Astrocyte (in vitro differentiated cells and primary cell): ENCODE measurements around the gene CYTH3. TPM values are rescaled to one million over a fixed set of nuclear protein-coding genes. Genes with fewer than 3 reads are reported as not detected.

Experiments used
- DNase-seq: peaks from one replicate; pipeline ENCODE4 v3.0.0-alpha.2; 2010; ENCODE audit warnings: low read depth
- FAIRE-seq: peaks from 2 replicates; lab custom pipeline; 2011; peaks lifted over from hg19 to GRCh38; lab: Jason Lieb, UNC
- H2AFZ ChIP-seq: 2 replicates; pipeline ENCODE4 v1.6.0; 2012; ENCODE audit warnings: low read depth, low read length, inconsistent platforms
- H3K27ac ChIP-seq: 2 replicates; pipeline ENCODE4 v1.5.1; 2011; ENCODE audit warnings: low read depth, low read length, inconsistent platforms
- H3K27me3 ChIP-seq: 2 replicates; pipeline ENCODE4 v1.6.0; 2011; ENCODE audit warnings: low read length, inconsistent platforms; ENCODE audit not compliant: insufficient read depth
- H3K36me3 ChIP-seq: 2 replicates; pipeline ENCODE4 v1.5.1; 2011; ENCODE audit warnings: low read length, inconsistent platforms; ENCODE audit not compliant: insufficient read depth
- H3K4me1 ChIP-seq: 2 replicates; pipeline ENCODE4 v1.5.1; 2011; ENCODE audit warnings: low read length, inconsistent platforms; ENCODE audit not compliant: insufficient read depth
- H3K4me2 ChIP-seq: 2 replicates; pipeline ENCODE4 v1.6.0; 2012; ENCODE audit warnings: low read length, inconsistent platforms
- H3K4me3 ChIP-seq: 2 replicates; pipeline ENCODE4 v1.5.1; 2011; ENCODE audit warnings: low read depth, mild to moderate bottlenecking, low read length, inconsistent platforms; ENCODE audit not compliant: insufficient read depth
- H3K79me2 ChIP-seq: 2 replicates; pipeline ENCODE4 v1.6.0; 2012; ENCODE audit warnings: mild to moderate bottlenecking, low read length, inconsistent platforms; ENCODE audit not compliant: insufficient read depth
- H3K9ac ChIP-seq: 2 replicates; pipeline ENCODE4 v1.6.0; 2012; ENCODE audit warnings: mild to moderate bottlenecking, low read length, inconsistent platforms
- H3K9me3 ChIP-seq: 2 replicates; pipeline ENCODE4 v1.5.1; 2012; ENCODE audit warnings: low read depth, mild to moderate bottlenecking, low read length, inconsistent platforms; ENCODE audit not compliant: insufficient read depth
- H4K20me1 ChIP-seq: 2 replicates; pipeline ENCODE4 v1.6.0; 2012; ENCODE audit warnings: low read length, inconsistent platforms; ENCODE audit not compliant: insufficient read depth
- H3K27ac Mint-ChIP-seq: one replicate; pipeline ENCODE4 v1.8.0; 2021; ENCODE audit warnings: mild to moderate bottlenecking, mixed read lengths; ENCODE audit not compliant: unreplicated experiment
- H3K27me3 Mint-ChIP-seq: one replicate; pipeline ENCODE4 v1.8.0; 2021; ENCODE audit warnings: low read depth, mixed read lengths; ENCODE audit not compliant: unreplicated experiment
- H3K36me3 Mint-ChIP-seq: one replicate; pipeline ENCODE4 v1.8.0; 2021; ENCODE audit warnings: low read depth, mixed read lengths; ENCODE audit not compliant: unreplicated experiment
- H3K4me1 Mint-ChIP-seq: one replicate; pipeline ENCODE4 v1.8.0; 2021; ENCODE audit warnings: low read depth, mixed read lengths; ENCODE audit not compliant: unreplicated experiment
- H3K4me3 Mint-ChIP-seq: one replicate; pipeline ENCODE4 v1.8.0; 2021; ENCODE audit warnings: mild to moderate bottlenecking, moderate library complexity, mixed read lengths; ENCODE audit not compliant: unreplicated experiment
- H3K9me3 Mint-ChIP-seq: one replicate; pipeline ENCODE4 v1.8.0; 2021; ENCODE audit warnings: mild to moderate bottlenecking, mixed read lengths; ENCODE audit not compliant: unreplicated experiment
- CTCF ChIP-seq: IDR thresholded peaks from 2 replicates; pipeline ENCODE4 v1.5.1; 2011; ENCODE audit warnings: low read depth, mild to moderate bottlenecking, inconsistent platforms, low read length, moderate library complexity; ENCODE audit not compliant: insufficient read depth
- EZH2 ChIP-seq: IDR thresholded peaks from 2 replicates; pipeline ENCODE4 v1.6.1; 2012; ENCODE audit warnings: mild to moderate bottlenecking, low read length, inconsistent platforms; ENCODE audit not compliant: insufficient read depth
- total RNA-seq: library from RNA; stranded (reverse); gene quantifications from 2 replicates; pipeline ENCODE4 v1.2.1, GENCODE V29; 2021

CYTH3 gene
- total RNA-seq, 1 donor from 2014 or later: 29.3 TPM

GRCh38 chr7:6242561-6242960 is 29.9 kb downstream of the CYTH3 start:
- Histone ChIP-seq H3K4me1 (peaks cover 17% of the 10 kb centered on the region), H3K4me3 (no peak overlapping the region), H3K36me3 (no peaks in the 10 kb centered on the region), H2AFZ (no peak overlapping the region), H3K27me3 (no peaks in the 10 kb centered on the region), H3K9me3 (no peaks in the 10 kb centered on the region), H3K27ac (no peak overlapping the region), H3K9ac (no peak overlapping the region), H4K20me1 (peaks cover 5% of the 10 kb centered on the region), H3K79me2 (peaks cover 73% of the 10 kb centered on the region), H3K4me2 (no peak overlapping the region)
- no peaks in the 10 kb centered on the region for H3K9me3 Mint-ChIP-seq
- H3K36me3 Mint-ChIP-seq: no peaks in the 10 kb centered on the region
- H3K4me3 Mint-ChIP-seq: no peak overlapping the region
- TF ChIP-seq EZH2: no peak
- TF ChIP-seq CTCF: no peak
- FAIRE-seq (no peak), DNase-seq (no peak)
- H3K4me1 Mint-ChIP-seq: peaks cover 8% of the 10 kb centered on the region
- H3K27ac Mint-ChIP-seq: no peak overlapping the region
- no peaks in the 10 kb centered on the region for H3K27me3 Mint-ChIP-seq

GRCh38 chr7:6241607-6241973 is 30.8 kb downstream of the CYTH3 start:
- H3K4me3 Mint-ChIP-seq: no peak overlapping the region
- H3K4me2 ChIP-seq: no peak overlapping the region
- H3K4me3 ChIP-seq: no peak overlapping the region
- H3K79me2 ChIP-seq: peaks cover 70% of the 10 kb centered on the region
- TF ChIP-seq CTCF (no peak), EZH2 (no peak)
- DNase-seq (no peak), FAIRE-seq (no peak)
- H3K36me3 Mint-ChIP-seq: peaks cover 3% of the 10 kb centered on the region
- no peak overlapping the region for H3K9ac ChIP-seq
- H3K9me3 ChIP-seq: no peaks in the 10 kb centered on the region
- no peaks in the 10 kb centered on the region for H3K36me3 ChIP-seq
- H3K4me1 Mint-ChIP-seq: peaks cover 6% of the 10 kb centered on the region
- H3K27me3 Mint-ChIP-seq: no peaks in the 10 kb centered on the region
- no peaks in the 10 kb centered on the region for H3K27me3 ChIP-seq
- H4K20me1 ChIP-seq: peaks cover 9% of the 10 kb centered on the region
- no peak overlapping the region for H3K27ac Mint-ChIP-seq
- no peaks in the 10 kb centered on the region for H3K9me3 Mint-ChIP-seq
- H2AFZ ChIP-seq: no peak overlapping the region
- no peak overlapping the region for H3K27ac ChIP-seq
- peaks cover 10% of the 10 kb centered on the region for H3K4me1 ChIP-seq

- no peaks in the 10 kb centered on the region for H3K27me3 Mint-ChIP-seq
- no peaks in the 10 kb centered on the region for H3K9me3 Mint-ChIP-seq
- Histone ChIP-seq H3K9me3 (no peaks in the 10 kb centered on the region), H3K79me2 (peaks cover 75% of the 10 kb centered on the region), H3K27ac (no peak overlapping the region), H3K4me3 (no peak overlapping the region), H3K9ac (no peak overlapping the region), H2AFZ (no peak overlapping the region), H3K27me3 (no peaks in the 10 kb centered on the region), H3K4me2 (no peak overlapping the region), H3K4me1 (peaks cover 4% of the 10 kb centered on the region), H3K36me3 (no peaks in the 10 kb centered on the region), H4K20me1 (peaks cover 23% of the 10 kb centered on the region)
- DNase-seq (no peak), FAIRE-seq (no peak)
- H3K4me1 Mint-ChIP-seq: no peaks in the 10 kb centered on the region
- TF ChIP-seq CTCF (no peak), EZH2 (no peak)
- H3K36me3 Mint-ChIP-seq: peaks cover 8% of the 10 kb centered on the region
- H3K4me3 Mint-ChIP-seq: no peak overlapping the region
- no peak overlapping the region for H3K27ac Mint-ChIP-seq
Measured at GRCh38 chr7:6238309-6238925, 34.0 kb downstream of the CYTH3 start.
